D721Med (cell line): ENCODE results near the gene MAPK12.

Experiments used
- DNase-seq: peaks from one replicate; pipeline ENCODE4 v3.0.0; 2011; ENCODE audit warnings: low spot score; ENCODE audit not compliant: insufficient read length
- FAIRE-seq: peaks from 2 replicates; lab custom pipeline; 2011; peaks lifted over from hg19 to GRCh38; lab: Jason Lieb, UNC
- TF ChIP-seq, protein P1 (sequence below): IDR thresholded peaks from 2 replicates; pipeline ENCODE4 v1.5.1; 2012; ENCODE audit warnings: mild to moderate bottlenecking, control low read depth; ENCODE audit not compliant: insufficient read depth; ENCODE audit errors: missing control alignments

Gene MAPK12

DNA sequence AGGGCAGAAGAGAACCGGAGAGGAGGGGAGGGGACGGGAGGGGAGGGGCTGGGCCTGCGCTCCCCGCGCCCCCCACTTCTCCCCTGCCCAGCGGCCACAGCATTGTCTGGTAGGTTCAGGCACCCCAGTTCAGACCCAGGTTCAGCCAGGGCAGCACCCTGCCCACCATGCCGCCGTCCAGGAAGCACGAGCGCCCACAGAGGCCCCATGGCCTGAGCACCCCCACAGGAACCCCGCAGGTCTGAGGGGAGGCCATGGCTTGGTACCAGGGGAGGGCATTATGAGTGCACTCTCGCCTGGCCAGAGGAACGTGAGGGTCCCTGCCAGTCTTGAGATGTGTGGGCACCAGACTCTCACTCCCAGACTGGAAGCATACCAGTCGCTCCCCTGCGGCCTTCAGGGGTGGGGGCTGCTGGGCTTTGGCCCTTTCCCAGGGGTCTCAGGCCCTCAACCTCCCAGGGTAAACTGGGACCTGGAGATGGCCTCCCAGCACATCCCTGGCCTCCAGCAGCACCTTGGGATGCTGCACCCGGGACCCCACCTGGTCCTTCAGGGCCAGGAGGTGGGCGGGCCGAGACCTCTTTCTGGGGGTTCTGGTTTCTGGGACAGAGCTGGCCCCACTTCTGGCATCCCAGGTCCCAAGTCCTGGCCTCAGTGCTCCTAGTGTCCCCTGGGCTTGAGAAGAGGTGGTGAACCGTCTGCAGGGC is 46.6 kb upstream of the MAPK12 start:
- TF ChIP-seq, protein P1, sequence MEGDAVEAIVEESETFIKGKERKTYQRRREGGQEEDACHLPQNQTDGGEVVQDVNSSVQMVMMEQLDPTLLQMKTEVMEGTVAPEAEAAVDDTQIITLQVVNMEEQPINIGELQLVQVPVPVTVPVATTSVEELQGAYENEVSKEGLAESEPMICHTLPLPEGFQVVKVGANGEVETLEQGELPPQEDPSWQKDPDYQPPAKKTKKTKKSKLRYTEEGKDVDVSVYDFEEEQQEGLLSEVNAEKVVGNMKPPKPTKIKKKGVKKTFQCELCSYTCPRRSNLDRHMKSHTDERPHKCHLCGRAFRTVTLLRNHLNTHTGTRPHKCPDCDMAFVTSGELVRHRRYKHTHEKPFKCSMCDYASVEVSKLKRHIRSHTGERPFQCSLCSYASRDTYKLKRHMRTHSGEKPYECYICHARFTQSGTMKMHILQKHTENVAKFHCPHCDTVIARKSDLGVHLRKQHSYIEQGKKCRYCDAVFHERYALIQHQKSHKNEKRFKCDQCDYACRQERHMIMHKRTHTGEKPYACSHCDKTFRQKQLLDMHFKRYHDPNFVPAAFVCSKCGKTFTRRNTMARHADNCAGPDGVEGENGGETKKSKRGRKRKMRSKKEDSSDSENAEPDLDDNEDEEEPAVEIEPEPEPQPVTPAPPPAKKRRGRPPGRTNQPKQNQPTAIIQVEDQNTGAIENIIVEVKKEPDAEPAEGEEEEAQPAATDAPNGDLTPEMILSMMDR: no peak
- no peak for FAIRE-seq
- no peak for DNase-seq

DNA sequence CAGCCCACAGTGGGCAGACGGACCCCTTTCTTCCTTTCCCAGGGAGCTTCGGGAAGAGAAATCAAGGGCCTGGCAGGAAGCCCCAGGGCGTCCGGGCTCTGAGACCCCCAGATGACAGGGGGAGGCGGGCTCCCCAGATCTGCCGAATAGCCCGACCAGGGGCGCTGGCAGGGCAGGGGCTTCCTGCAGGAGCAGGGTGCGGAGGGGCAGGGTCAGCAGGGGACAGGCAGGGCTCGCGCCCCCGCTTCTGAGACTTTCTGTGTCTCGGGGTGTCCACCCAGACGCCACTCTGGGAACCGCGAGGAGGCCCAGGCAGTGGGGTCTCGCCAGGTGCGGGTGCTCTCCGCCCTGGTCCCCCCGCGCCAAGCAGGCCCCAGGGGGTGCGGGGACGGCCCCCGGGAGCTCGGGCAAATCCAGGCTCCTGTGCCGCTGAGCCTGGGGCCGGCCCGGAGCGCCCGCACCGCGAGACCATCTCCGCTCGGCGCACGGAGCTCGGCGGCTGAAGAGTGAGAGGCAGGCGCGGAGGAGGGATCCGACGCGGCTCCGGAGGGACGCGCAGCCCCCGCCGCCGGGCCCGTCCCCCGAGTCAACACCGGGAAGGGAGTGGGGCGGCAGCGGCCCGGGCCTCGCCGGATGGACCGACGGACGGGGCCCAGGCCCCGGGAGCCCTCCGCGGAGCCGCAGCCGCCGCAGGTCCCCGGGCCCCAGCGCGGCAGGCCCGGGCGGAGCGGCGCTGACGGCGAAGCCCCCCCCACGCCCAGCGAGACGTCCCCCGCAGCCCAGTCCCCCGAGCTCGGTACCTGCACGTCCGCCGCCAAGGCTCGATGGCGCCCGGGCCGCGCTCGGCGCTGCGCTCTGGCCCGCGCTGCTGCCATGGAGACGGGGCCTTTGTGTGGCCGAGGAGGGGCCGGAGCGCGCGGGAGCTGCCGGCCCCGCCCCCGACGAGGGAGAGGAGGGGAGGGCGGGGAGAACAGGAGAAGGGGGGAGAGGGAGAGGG is 45.6 kb upstream of the MAPK12 start, which contains the start of gene PLXNB2:
Gene PLXNB2 (minus strand): TSS at position 894 of the 997 bp plus-strand sequence. CDS start 17,062 bp downstream, outside the sequence.
- peak; percentile 55 for DNase-seq
- TF ChIP-seq, protein P1: no peak
- FAIRE-seq: no peak

DNA sequence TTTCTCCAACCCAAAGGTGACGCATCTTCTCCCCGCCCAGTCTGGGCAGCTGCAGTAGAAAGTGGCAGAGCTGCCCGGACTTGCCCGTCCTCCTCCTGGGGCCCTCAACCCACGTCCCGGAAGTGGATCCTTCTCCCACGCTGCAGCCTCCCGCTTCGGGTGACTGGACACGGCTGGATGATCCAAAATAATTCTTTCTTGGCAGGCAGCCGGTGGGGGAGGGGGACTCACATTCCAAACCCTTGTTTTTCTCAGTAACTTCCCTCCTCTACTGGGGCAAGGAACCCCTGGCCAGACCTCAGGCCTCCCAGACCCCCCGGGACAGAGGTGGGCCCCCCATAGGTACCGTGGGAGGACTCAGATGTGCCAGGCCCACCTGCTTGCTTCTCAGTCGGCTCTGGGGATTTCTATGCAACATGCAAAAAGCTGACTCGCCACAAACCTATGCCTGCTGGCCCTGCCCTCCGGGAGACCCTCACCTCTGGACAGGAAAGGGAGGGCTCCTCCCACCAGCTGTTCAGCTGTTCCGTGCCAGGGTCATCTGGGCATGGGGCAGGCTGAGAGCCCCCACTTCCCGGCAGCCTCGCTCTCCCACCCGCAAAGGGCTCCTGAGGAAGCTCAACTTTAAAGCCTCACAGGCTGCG is 44.6 kb upstream of the MAPK12 start:
- DNase-seq: no peak
- no peak for FAIRE-seq
- TF ChIP-seq, protein P1: no peak

DNA sequence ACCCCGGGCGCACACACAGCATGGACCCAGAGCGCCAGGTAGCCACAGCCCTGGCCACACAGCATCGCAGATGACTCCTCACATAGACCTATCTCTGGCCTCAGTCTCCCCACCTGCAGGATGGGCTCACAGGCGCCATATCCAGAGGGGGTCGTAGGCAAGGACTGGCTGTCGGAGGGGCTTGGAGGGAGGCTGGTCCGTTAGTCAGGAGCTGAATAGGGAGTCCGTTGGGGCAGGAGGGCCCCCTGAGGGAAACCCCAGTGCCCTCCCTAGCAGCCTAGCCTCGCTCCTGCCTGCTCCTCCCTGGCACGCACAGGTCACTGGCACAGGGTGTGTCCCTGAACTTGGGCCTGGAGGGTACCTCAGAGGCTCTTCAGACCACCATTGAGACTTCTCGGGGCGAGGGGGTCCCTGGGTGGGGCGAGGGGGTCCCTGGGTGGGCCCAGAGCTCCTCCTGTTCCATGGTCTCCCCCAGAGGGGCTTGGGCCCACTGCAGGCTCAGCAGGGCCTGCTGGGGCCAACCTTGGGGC is 44.0 kb upstream of the MAPK12 start:
- TF ChIP-seq, protein P1: no peak
- FAIRE-seq: no peak
- no peak for DNase-seq

DNA sequence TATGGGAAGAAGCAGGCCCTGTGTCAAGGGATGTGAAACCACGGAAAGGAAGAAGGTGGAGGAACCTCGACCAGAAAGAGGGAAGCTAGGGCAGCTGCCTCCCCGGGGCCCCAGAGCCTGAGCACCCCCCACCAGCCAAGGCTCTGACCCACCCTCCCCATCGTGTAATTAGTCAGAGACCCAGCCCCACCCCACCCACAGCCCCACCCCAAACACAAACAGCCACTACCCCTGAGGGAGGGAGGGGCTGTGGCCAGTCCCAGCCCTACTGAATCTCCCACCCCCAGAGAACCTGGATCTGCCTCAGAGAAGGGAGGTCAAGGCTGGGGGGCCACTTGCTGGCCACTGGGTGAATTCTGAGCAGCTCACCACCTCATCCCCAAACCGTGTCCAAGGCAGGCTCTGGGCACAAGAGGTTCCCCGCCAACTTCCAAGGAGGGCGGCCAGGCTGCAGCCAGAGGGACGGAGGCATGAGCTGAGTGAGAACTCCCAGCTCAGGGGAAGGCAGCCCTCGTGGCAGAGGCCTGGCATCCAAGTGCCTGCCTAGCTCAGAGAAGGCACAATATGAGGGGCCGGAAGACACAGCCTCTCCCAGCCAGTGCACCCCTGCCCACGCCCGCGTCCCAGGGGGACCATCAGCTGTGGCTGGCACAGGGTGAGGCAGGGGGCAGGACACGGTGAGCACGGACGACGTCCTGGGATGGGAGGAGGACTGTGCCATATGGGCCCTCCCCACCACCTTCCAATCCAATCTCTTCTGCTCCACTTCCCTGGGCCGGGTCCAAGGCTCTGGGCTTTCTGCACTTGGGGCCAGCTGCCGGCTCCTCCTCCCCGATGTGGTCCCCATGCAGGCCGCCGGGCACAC is 43.3 kb upstream of the MAPK12 start:
- DNase-seq (no peak), FAIRE-seq (no peak)
- TF ChIP-seq, protein P1: no peak
